ENCODE data around the gene SCAF11. TPM values are rescaled to one million over a fixed set of nuclear protein-coding genes. Genes with fewer than 3 reads are reported as not detected.

Gene SCAF11
- 48.3 and 53.4 TPM in 2 replicates for total RNA-seq

GRCh38 chr12:45990468-45991283, at the start of gene SCAF11:
Gene SCAF11, minus strand, starts transcription at chr12:45990574. Its CDS starts 26,407 bp downstream, at chr12:45964167.

All from smooth muscle cell of the pulmonary artery (primary cell).